Left hindlimb (tissue), 1 donor: ENCODE data around the gene PLAGL1.
A peak's percentile ranks its signal among the peaks of the same experiment; 100 is the strongest.
"Not testable (repeated sequence)": the region's sequence is repeated elsewhere in the genome, so short reads cannot be mapped to it uniquely, and the experiment has no call there.

ENCODE experiments used
- DNase-seq: peaks from one replicate; pipeline ENCODE4 v3.0.0-alpha.2; 2018

The PLAGL1 gene

GRCh38 chr6:143934867-143935266 lies 73.2 kb downstream of the PLAGL1 start:
- no peak for DNase-seq

- DNase-seq = no peak
Measured at GRCh38 chr6:143934331-143934730, 73.7 kb downstream of the PLAGL1 start.

- DNase-seq = no peak
Measured at GRCh38 chr6:143929975-143930374, 78.1 kb downstream of the PLAGL1 start.

- DNase-seq = no peak
Measured at GRCh38 chr6:143928853-143929252, 79.2 kb downstream of the PLAGL1 start.

- DNase-seq = not testable (repeated sequence)
Measured at GRCh38 chr6:143917026-143917425, 91.0 kb downstream of the PLAGL1 start.

GRCh38 chr6:143912671-143913070 lies 95.4 kb downstream of the PLAGL1 start:
- DNase-seq = no peak

GRCh38 chr6:143911028-143911427 lies 97.0 kb downstream of the PLAGL1 start:
- DNase-seq = no peak

- DNase-seq = no peak
Measured at GRCh38 chr6:143902827-143903226, 105.2 kb downstream of the PLAGL1 start.

- peak; percentile 87 for DNase-seq
Measured at GRCh38 chr6:143901885-143902750, 105.9 kb downstream of the PLAGL1 start.

- DNase-seq = no peak
Measured at GRCh38 chr6:143900358-143900757, 107.7 kb downstream of the PLAGL1 start.

- DNase-seq = no peak
Measured at GRCh38 chr6:143896126-143896860, 111.8 kb downstream of the PLAGL1 start.

- DNase-seq = no peak
Measured at GRCh38 chr6:143894655-143895054, 113.4 kb downstream of the PLAGL1 start.
